Endodermal cell (in vitro differentiated cells): ENCODE measurements around the gene LIPC. TPM values are rescaled to one million over a fixed set of nuclear protein-coding genes. Genes with fewer than 3 reads are reported as not detected.

Experiments used
- DNase-seq: peaks from one replicate; pipeline ENCODE4 v3.0.0-alpha.2; 2017
- H3K27ac ChIP-seq: 2 replicates; pipeline ENCODE4 v1.5.1; 2013; ENCODE audit warnings: mild to moderate bottlenecking, low read depth, low read length, moderate library complexity
- H3K27me3 ChIP-seq: 2 replicates; pipeline ENCODE4 v1.6.1; 2013; ENCODE audit warnings: mild to moderate bottlenecking, low read length, moderate library complexity; ENCODE audit not compliant: insufficient read depth, control insufficient read depth, poor library complexity, severe bottlenecking
- H3K36me3 ChIP-seq: 2 replicates; pipeline ENCODE4 v1.7.0; 2013; ENCODE audit warnings: mild to moderate bottlenecking, low read length, moderate library complexity; ENCODE audit not compliant: control insufficient read depth, insufficient read depth
- H3K4me1 ChIP-seq: one replicate; pipeline ENCODE4 v1.7.0; 2013; ENCODE audit warnings: low read length; ENCODE audit not compliant: control insufficient read depth, insufficient read depth
- H3K4me3 ChIP-seq: 2 replicates; pipeline ENCODE4 v1.5.1; 2013; ENCODE audit warnings: mild to moderate bottlenecking, low read length, moderate library complexity
- H3K9ac ChIP-seq: 2 replicates; pipeline ENCODE4 v1.6.1; 2013; ENCODE audit warnings: mild to moderate bottlenecking, low read length, moderate library complexity; ENCODE audit not compliant: poor library complexity, severe bottlenecking; ENCODE audit errors: extremely low read depth
- H3K9me3 ChIP-seq: 2 replicates; pipeline ENCODE4 v1.6.1; 2013; ENCODE audit warnings: mild to moderate bottlenecking, low read length, moderate library complexity; ENCODE audit not compliant: control insufficient read depth
- H3K27ac Mint-ChIP-seq: 2 replicates; pipeline ENCODE4 v1.8.0; 2020; ENCODE audit warnings: mixed read lengths
- H3K27me3 Mint-ChIP-seq: 2 replicates; pipeline ENCODE4 v1.8.0; 2021; ENCODE audit warnings: mild to moderate bottlenecking, mixed read lengths; ENCODE audit not compliant: insufficient read depth
- H3K36me3 Mint-ChIP-seq: 2 replicates; pipeline ENCODE4 v1.8.0; 2020; ENCODE audit warnings: low read depth, mixed read lengths
- H3K4me1 Mint-ChIP-seq: 2 replicates; pipeline ENCODE4 v1.8.0; 2020; ENCODE audit warnings: mixed read lengths
- H3K4me3 Mint-ChIP-seq: 2 replicates; pipeline ENCODE4 v1.8.0; 2020; ENCODE audit warnings: mild to moderate bottlenecking, moderate library complexity, mixed read lengths
- H3K9me3 Mint-ChIP-seq: 2 replicates; pipeline ENCODE4 v1.8.0; 2020; ENCODE audit warnings: mild to moderate bottlenecking, mixed read lengths
- CTCF ChIP-seq: fragments of 200-600 bp; sonication (generic); conservative IDR thresholded peaks from 2 replicates; pipeline ENCODE4 v1.5.0; 2021; ENCODE audit warnings: antibody characterized with exemption, mild to moderate bottlenecking
- WGBS, 2 experiments: methylation state at CpG; one replicate each; pipeline versions ENCODE4 v1.1.5 to v1.1.7; 2013; ENCODE audit warnings: missing lambda C conversion rate in 2 of 2, mixed read lengths in 1 of 2; ENCODE audit not compliant: insufficient coverage in 1 of 2, insufficient read length in 1 of 2; 5-methylcytosine and 5-hydroxymethylcytosine counted together
- total RNA-seq, 2 donors: library from RNA; stranded (reverse); fragmentation: NEBNext Ultra II Directional in 1 of 2; extraction: Animal tissue kit (Norgen Biotek cat#: 25700) in 1 of 2; gene quantifications; 2 replicates in 1 of 2; 3 replicates in 1 of 2; pipeline ENCODE4 v1.2.1, GENCODE V29; 2021

The LIPC gene
- total RNA-seq, 2 donors from 2014 or later = not detected

DNA sequence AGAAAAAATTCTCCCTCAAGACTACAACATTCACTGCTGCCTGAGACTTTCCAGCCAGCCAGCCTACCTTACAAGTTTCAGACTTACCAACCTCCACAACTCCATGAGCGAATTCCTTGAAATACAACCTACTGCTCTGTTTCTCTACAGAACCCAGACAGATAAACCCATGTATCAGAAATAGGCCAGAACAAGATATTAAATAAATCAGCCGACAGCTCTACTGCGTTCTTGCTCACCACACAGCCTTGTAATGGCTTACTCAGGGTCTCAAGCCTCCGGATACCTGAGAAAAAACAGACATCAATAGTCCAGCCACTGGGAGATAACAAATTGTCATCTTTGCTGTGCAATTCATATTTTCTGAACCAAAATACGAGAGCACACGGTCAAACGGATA is 43.6 kb upstream of the LIPC start:
- no peaks in the 10 kb centered on the region for H3K36me3 ChIP-seq
- H3K9ac ChIP-seq = no peak overlapping the region
- no peak overlapping the region for H3K27ac ChIP-seq
- H3K27me3 ChIP-seq = no peaks in the 10 kb centered on the region
- 89 to 92% methylated on average over 7 of the region's 7 CpGs for WGBS, 2 experiments
- H3K4me1 ChIP-seq = no peaks in the 10 kb centered on the region
- no peaks in the 10 kb centered on the region for H3K9me3 ChIP-seq
- no peak for DNase-seq
- no peak overlapping the region for H3K4me3 ChIP-seq
- no peak overlapping the region for H3K4me3 Mint-ChIP-seq
- peaks cover 10% of the 10 kb centered on the region for H3K4me1 Mint-ChIP-seq
- no peaks in the 10 kb centered on the region for H3K9me3 Mint-ChIP-seq
- no peak for TF ChIP-seq CTCF
- H3K36me3 Mint-ChIP-seq = no peaks in the 10 kb centered on the region
- no peaks in the 10 kb centered on the region for H3K27me3 Mint-ChIP-seq
- no peak overlapping the region for H3K27ac Mint-ChIP-seq

- Histone ChIP-seq H3K9me3 (no peaks in the 10 kb centered on the region), H3K27ac (no peak overlapping the region), H3K36me3 (no peaks in the 10 kb centered on the region), H3K9ac (no peak overlapping the region), H3K4me3 (no peak overlapping the region), H3K4me1 (no peaks in the 10 kb centered on the region), H3K27me3 (no peaks in the 10 kb centered on the region)
- H3K9me3 Mint-ChIP-seq = no peaks in the 10 kb centered on the region
- peaks cover 3% of the 10 kb centered on the region for H3K4me1 Mint-ChIP-seq
- WGBS, 2 experiments = 97 to 100% methylated on average over 2 to 3 of the region's 3 CpGs
- no peaks in the 10 kb centered on the region for H3K36me3 Mint-ChIP-seq
- no peak for TF ChIP-seq CTCF
- peaks cover 2% of the 10 kb centered on the region for H3K27me3 Mint-ChIP-seq
- DNase-seq = no peak
- no peak overlapping the region for H3K4me3 Mint-ChIP-seq
- H3K27ac Mint-ChIP-seq = no peak overlapping the region
These were observed 41.7 kb upstream of the LIPC start for GRCh38 chr15:58390118-58390517.

- Histone ChIP-seq H3K4me1 (no peaks in the 10 kb centered on the region), H3K27me3 (no peaks in the 10 kb centered on the region), H3K36me3 (no peaks in the 10 kb centered on the region), H3K27ac (no peak overlapping the region), H3K9me3 (no peaks in the 10 kb centered on the region), H3K4me3 (no peak overlapping the region), H3K9ac (no peak overlapping the region)
- Mint-ChIP-seq H3K36me3 (no peaks in the 10 kb centered on the region), H3K4me1 (peaks cover 3% of the 10 kb centered on the region), H3K27me3 (peaks cover 2% of the 10 kb centered on the region), H3K4me3 (no peak overlapping the region), H3K9me3 (no peaks in the 10 kb centered on the region), H3K27ac (no peak overlapping the region)
- TF ChIP-seq CTCF = no peak
- 93 to 100% methylated on average over 3 to 5 of the region's 5 CpGs for WGBS, 2 experiments
- no peak for DNase-seq
These were observed 41.1 kb upstream of the LIPC start for GRCh38 chr15:58390655-58391054.
